MM.1S (cell line): ENCODE data around the gene OTUD4.

Source experiments
- EZH2 ChIP-seq: fragments of 300-600 bp; sonication (generic); optimal IDR thresholded peaks from 2 replicates; pipeline ENCODE3; 2017; ENCODE audit warnings: low read depth, mild to moderate bottlenecking, antibody characterized with exemption, low read length, mixed read lengths
- EZH2phosphoT487 ChIP-seq: fragments of 300-600 bp; sonication (generic); IDR thresholded peaks from 2 replicates; pipeline ENCODE4 v1.6.1; 2018; ENCODE audit warnings: antibody characterized with exemption, low read length
- TF ChIP-seq, protein P1 (sequence below): fragments of 300-600 bp; sonication (generic); IDR thresholded peaks from 2 replicates; pipeline ENCODE4 v1.5.1; 2016; ENCODE audit warnings: antibody characterized with exemption, low read length, mixed read lengths

- TF ChIP-seq EZH2 (no peak), EZH2phosphoT487 (no peak)
- TF ChIP-seq, protein P1, sequence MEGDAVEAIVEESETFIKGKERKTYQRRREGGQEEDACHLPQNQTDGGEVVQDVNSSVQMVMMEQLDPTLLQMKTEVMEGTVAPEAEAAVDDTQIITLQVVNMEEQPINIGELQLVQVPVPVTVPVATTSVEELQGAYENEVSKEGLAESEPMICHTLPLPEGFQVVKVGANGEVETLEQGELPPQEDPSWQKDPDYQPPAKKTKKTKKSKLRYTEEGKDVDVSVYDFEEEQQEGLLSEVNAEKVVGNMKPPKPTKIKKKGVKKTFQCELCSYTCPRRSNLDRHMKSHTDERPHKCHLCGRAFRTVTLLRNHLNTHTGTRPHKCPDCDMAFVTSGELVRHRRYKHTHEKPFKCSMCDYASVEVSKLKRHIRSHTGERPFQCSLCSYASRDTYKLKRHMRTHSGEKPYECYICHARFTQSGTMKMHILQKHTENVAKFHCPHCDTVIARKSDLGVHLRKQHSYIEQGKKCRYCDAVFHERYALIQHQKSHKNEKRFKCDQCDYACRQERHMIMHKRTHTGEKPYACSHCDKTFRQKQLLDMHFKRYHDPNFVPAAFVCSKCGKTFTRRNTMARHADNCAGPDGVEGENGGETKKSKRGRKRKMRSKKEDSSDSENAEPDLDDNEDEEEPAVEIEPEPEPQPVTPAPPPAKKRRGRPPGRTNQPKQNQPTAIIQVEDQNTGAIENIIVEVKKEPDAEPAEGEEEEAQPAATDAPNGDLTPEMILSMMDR: no peak
Observed at GRCh38 chr4:145097821-145098674, 82.3 kb downstream of the OTUD4 start, which contains the start of the genes ABCE1 and ANAPC10.
